Panc1 (cell line): ENCODE measurements around the gene ADD2. TPM values are rescaled to one million over a fixed set of nuclear protein-coding genes. Genes with fewer than 3 reads are reported as not detected.

Source experiments
- ATAC-seq: fragments of 200-7000 bp; cut with Tn5 transposase; 2 replicates; pipeline ENCODE4 v1.9.1; 2020; ENCODE audit warnings: mild to moderate bottlenecking, moderate library complexity
- BruUV-seq: library from RNA; stranded (reverse); fragments of 400-500 nt; replicated peaks from 2 replicates; lab custom pipeline; 2021; lab: Mats Ljungman, UMichigan
- CTCF ChIA-PET: fragments of 300-600 bp; sonication (Branson Sonifier 250); formaldehyde crosslinking; loops from one replicate; lab custom pipeline; 2022; ENCODE audit warnings: antibody characterized with exemption; lab: Charles Lee
- POLR2A ChIA-PET: fragments of 300-600 bp; sonication (Branson Sonifier 250); formaldehyde crosslinking; loops from one replicate; lab custom pipeline; 2022; ENCODE audit warnings: antibody characterized with exemption; lab: Charles Lee
- DNase-seq: peaks from one replicate; pipeline ENCODE4 v3.0.0-alpha.2; 2010; ENCODE audit warnings: low read depth, low spot score
- H3K27ac ChIP-seq: 2 replicates; pipeline ENCODE4 v1.5.1; 2011; ENCODE audit warnings: mild to moderate bottlenecking, low read length, inconsistent platforms
- H3K27me3 ChIP-seq: fragments of 200-500 bp; sonication (Bioruptor generic); 2 replicates; pipeline ENCODE4 v1.6.0; 2014; ENCODE audit warnings: low read length, inconsistent platforms; ENCODE audit not compliant: control insufficient read depth, insufficient read depth
- H3K36me3 ChIP-seq: fragments of 200-500 bp; sonication (Bioruptor generic); 2 replicates; pipeline ENCODE4 v1.5.1; 2014; ENCODE audit warnings: inconsistent platforms, mild to moderate bottlenecking, low read length, moderate library complexity; ENCODE audit not compliant: control insufficient read depth, insufficient read depth
- H3K4me1 ChIP-seq: 2 replicates; pipeline ENCODE4 v1.5.1; 2011; ENCODE audit warnings: inconsistent platforms, mild to moderate bottlenecking, low read length, moderate library complexity; ENCODE audit not compliant: control insufficient read depth, insufficient read depth
- H3K4me3 ChIP-seq, 2 experiments: 2 replicates each; pipeline ENCODE4 v1.5.1; 2011 to 2012; ENCODE audit warnings: low read depth in 2 of 2, low read length in 2 of 2, mild to moderate bottlenecking in 2 of 2, inconsistent platforms in 1 of 2, moderate library complexity in 1 of 2
- H3K9me3 ChIP-seq: fragments of 200-500 bp; sonication (Bioruptor generic); 2 replicates; pipeline ENCODE4 v1.5.1; 2014; ENCODE audit warnings: low read depth, mild to moderate bottlenecking, inconsistent platforms, low read length, moderate library complexity; ENCODE audit not compliant: control insufficient read depth, insufficient read depth
- POLR2AphosphoS5 ChIP-seq: IDR thresholded peaks from 2 replicates; pipeline ENCODE4 v1.6.1; 2012; ENCODE audit warnings: mild to moderate bottlenecking, low read depth, low read length, moderate library complexity
- SIN3A ChIP-seq: IDR thresholded peaks from 2 replicates; pipeline ENCODE4 v1.6.1; 2012; ENCODE audit warnings: low read depth, mild to moderate bottlenecking, low read length, moderate library complexity, borderline replicate concordance; ENCODE audit not compliant: insufficient read depth
- TCF7L2 ChIP-seq: IDR thresholded peaks from 2 replicates; pipeline ENCODE4 v1.6.1; 2011; ENCODE audit warnings: mild to moderate bottlenecking, low read depth, low read length, inconsistent platforms
- in situ Hi-C: cut with HindIII; loops from 2 replicates; pipeline ENCODE4 v1.10.0; 2016; ENCODE audit warnings: low sequenced_read_pairs, low pct_unique_long_range_greater_than_20kb
- intact Hi-C: fragments of 100-400 bp; cut with micrococcal nuclease; formaldehyde crosslinking; loops from one replicate; pipeline ENCODE4 v1.10.0; 2022; ENCODE audit not compliant: unreplicated experiment
- total RNA-seq: library from RNA; stranded (reverse); gene quantifications from one replicate; pipeline ENCODE4 v1.2.1, GENCODE V29; 2021; ENCODE audit not compliant: unreplicated experiment
- TF ChIP-seq, protein P1 (sequence below), 2 experiments: IDR thresholded peaks; 2 replicates each; pipeline ENCODE4 v1.6.1; 2011 to 2012; ENCODE audit warnings: low read depth in 2 of 2, control low read depth in 1 of 2, low read length in 1 of 2, mild to moderate bottlenecking in 1 of 2, moderate library complexity in 1 of 2; ENCODE audit not compliant: insufficient read depth in 1 of 2
- TF ChIP-seq, protein P2 (sequence below): fragments of 450-650 bp; IDR thresholded peaks from 2 replicates; pipeline ENCODE4 v1.5.1; 2017; ENCODE audit warnings: mild to moderate bottlenecking

The ADD2 gene
- total RNA-seq, 1 experiment from 2014 or later = 0.26 TPM

DNA sequence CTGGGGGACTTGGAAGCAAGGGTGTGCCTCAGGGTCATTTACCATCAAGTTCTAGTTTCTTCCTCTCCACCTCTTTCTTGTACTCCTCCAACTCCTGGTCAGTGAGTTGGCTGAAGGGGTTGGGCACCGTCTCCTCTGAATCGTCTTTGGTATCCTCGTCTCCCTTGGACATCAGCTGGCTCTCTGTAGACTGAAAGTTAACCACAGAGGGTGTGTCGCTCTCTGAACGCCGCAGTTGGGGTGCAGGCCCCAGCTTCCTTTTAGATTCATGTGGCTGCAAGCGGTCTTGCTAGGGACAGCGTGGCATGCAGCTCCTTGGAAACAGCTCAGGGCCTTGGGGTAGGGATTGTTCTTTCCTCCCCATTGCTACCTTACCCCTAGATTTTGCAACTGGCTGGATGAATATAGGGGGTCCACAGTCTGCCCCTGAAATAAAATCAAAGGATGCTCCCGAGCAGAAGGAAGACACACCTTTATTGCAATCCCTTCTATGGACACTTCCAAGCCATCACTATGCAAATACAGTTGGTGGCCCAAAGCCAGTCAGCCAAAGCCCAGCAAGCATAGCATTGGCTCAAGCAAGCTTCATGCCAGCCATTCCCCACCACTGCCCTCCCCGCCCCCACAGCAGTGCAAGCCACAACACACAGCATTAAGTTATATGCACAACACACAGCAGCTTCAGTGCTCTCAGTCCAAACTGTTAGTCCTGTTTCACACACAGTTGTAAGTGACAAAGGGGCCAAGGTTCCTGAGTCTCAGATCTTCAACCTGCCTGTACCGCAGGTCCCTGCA is 93.2 kb downstream of the ADD2 start:
- Histone ChIP-seq H3K36me3 (no peaks in the 10 kb centered on the region), H3K27me3 (peaks cover 3% of the 10 kb centered on the region), H3K4me3 (no peak overlapping the region), H3K4me1 (no peaks in the 10 kb centered on the region), H3K27ac (no peak overlapping the region), H3K9me3 (no peaks in the 10 kb centered on the region)
- ATAC-seq = no peak
- intact Hi-C loops (no loop called here), in situ Hi-C loops (no loop called here)
- no peak for TF ChIP-seq POLR2AphosphoS5
- TF ChIP-seq TCF7L2 = no peak
- TF ChIP-seq, protein P1, sequence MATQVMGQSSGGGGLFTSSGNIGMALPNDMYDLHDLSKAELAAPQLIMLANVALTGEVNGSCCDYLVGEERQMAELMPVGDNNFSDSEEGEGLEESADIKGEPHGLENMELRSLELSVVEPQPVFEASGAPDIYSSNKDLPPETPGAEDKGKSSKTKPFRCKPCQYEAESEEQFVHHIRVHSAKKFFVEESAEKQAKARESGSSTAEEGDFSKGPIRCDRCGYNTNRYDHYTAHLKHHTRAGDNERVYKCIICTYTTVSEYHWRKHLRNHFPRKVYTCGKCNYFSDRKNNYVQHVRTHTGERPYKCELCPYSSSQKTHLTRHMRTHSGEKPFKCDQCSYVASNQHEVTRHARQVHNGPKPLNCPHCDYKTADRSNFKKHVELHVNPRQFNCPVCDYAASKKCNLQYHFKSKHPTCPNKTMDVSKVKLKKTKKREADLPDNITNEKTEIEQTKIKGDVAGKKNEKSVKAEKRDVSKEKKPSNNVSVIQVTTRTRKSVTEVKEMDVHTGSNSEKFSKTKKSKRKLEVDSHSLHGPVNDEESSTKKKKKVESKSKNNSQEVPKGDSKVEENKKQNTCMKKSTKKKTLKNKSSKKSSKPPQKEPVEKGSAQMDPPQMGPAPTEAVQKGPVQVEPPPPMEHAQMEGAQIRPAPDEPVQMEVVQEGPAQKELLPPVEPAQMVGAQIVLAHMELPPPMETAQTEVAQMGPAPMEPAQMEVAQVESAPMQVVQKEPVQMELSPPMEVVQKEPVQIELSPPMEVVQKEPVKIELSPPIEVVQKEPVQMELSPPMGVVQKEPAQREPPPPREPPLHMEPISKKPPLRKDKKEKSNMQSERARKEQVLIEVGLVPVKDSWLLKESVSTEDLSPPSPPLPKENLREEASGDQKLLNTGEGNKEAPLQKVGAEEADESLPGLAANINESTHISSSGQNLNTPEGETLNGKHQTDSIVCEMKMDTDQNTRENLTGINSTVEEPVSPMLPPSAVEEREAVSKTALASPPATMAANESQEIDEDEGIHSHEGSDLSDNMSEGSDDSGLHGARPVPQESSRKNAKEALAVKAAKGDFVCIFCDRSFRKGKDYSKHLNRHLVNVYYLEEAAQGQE (IDR thresholded peaks at IDR 0.05; ENCODE audit: insufficient read depth in 1 of 2, low read depth in 2 of 2, low read length in 1 of 2) = no peak
- TF ChIP-seq SIN3A = no peak
- TF ChIP-seq, protein P2, sequence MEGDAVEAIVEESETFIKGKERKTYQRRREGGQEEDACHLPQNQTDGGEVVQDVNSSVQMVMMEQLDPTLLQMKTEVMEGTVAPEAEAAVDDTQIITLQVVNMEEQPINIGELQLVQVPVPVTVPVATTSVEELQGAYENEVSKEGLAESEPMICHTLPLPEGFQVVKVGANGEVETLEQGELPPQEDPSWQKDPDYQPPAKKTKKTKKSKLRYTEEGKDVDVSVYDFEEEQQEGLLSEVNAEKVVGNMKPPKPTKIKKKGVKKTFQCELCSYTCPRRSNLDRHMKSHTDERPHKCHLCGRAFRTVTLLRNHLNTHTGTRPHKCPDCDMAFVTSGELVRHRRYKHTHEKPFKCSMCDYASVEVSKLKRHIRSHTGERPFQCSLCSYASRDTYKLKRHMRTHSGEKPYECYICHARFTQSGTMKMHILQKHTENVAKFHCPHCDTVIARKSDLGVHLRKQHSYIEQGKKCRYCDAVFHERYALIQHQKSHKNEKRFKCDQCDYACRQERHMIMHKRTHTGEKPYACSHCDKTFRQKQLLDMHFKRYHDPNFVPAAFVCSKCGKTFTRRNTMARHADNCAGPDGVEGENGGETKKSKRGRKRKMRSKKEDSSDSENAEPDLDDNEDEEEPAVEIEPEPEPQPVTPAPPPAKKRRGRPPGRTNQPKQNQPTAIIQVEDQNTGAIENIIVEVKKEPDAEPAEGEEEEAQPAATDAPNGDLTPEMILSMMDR = no peak
- CTCF ChIA-PET = no interaction called here
- POLR2A ChIA-PET = no interaction called here
- no peak for DNase-seq
- BruUV-seq = no TSS peak

DNA sequence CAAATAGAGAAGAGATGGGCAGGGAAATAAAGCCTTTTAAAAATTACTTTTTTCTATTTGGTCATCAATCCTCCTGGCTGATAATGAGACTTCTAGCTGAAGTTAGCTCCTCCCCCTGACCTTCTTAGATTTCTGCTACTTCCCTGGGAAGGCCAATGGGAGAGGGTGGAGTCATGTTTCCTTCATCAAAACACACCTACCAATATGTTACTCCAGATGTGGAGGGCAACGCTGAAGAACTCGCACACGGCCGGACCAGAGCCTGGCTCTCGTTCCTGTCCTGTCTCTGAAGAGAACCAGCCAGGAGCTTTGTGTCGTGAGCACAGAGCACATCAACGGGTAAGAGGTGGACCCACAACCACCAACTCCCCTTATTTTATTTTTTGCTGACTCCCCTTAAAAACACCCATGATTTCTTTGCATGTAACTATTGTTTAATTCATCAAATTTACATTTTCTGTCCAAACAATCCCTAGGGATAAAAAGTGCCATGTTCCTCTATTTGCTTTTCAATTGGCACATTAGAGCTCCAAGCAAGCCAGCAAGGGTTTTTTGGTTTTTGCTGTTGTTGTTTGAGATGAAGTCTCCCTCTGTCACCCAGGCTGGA is 94.9 kb downstream of the ADD2 start:
- Histone ChIP-seq H3K9me3 (no peaks in the 10 kb centered on the region), H3K27me3 (no peaks in the 10 kb centered on the region; the same call in 1 of the 2 replicates), H3K36me3 (no peaks in the 10 kb centered on the region), H3K4me3 (no peak overlapping the region), H3K27ac (no peak overlapping the region), H3K4me1 (no peaks in the 10 kb centered on the region)
- no TSS peak for BruUV-seq
- ATAC-seq = no peak
- DNase-seq = no peak
- TF ChIP-seq, protein P1 (IDR thresholded peaks at IDR 0.05; ENCODE audit: insufficient read depth in 1 of 2, low read depth in 2 of 2, low read length in 1 of 2) = no peak
- TF ChIP-seq, protein P2 = no peak
- no peak for TF ChIP-seq TCF7L2
- no peak for TF ChIP-seq SIN3A
- no peak for TF ChIP-seq POLR2AphosphoS5
- CTCF ChIA-PET = no interaction called here
- intact Hi-C loops (no loop called here), in situ Hi-C loops (no loop called here)
- POLR2A ChIA-PET = no interaction called here
